Suprapubic skin (tissue), 4 donors: ENCODE measurements around the gene KCNB1.

Source experiments
- CTCF ChIP-seq, 2 donors: fragments of 200-600 bp in 1 of 2; fragments of 450-650 bp in 1 of 2; sonication (generic) in 1 of 2; IDR thresholded peaks; one replicate each; pipeline ENCODE4 v1.5.1; 2016 to 2019; ENCODE audit warnings: antibody characterized with exemption in 2 of 2, mild to moderate bottlenecking in 1 of 2, moderate library complexity in 1 of 2
- EP300 ChIP-seq: sonication (generic); formaldehyde crosslinking; IDR thresholded peaks from one replicate; pipeline ENCODE4 v1.6.1; 2017; ENCODE audit warnings: antibody characterized with exemption
- POLR2A ChIP-seq, 2 donors: fragments of 450-650 bp; IDR thresholded peaks; one replicate each; pipeline ENCODE4 v1.6.1; 2017; ENCODE audit warnings: antibody characterized with exemption in 2 of 2, mild to moderate bottlenecking in 2 of 2, moderate library complexity in 2 of 2
- POLR2AphosphoS5 ChIP-seq, 3 donors: sonication (generic); formaldehyde crosslinking; IDR thresholded peaks; one replicate each; pipeline ENCODE4 v1.6.1; 2017; ENCODE audit warnings: antibody characterized with exemption in 3 of 3

- TF ChIP-seq CTCF (IDR thresholded peaks at IDR 0.05), result no peak
- TF ChIP-seq EP300, result no peak
- TF ChIP-seq POLR2AphosphoS5 (IDR thresholded peaks at IDR 0.05), result no peak
- no peak for TF ChIP-seq POLR2A (IDR thresholded peaks at IDR 0.05)
Measured at GRCh38 chr20:49346682-49347081, 135.8 kb downstream of the KCNB1 start.
